WERI-Rb-1 (cell line): ENCODE measurements around the gene PAK1.

Experiments
- DNase-seq: peaks from one replicate; pipeline ENCODE4 v3.0.0-alpha.2; 2020
- H3K27ac ChIP-seq: fragments of 250-450 bp; sonication (Bioruptor Pico); 2 replicates; pipeline ENCODE4 v1.5.1; 2020; ENCODE audit warnings: mild to moderate bottlenecking, moderate library complexity
- H3K27me3 ChIP-seq: fragments of 250-450 bp; sonication (Bioruptor Pico); 2 replicates; pipeline ENCODE4 v1.5.1; 2021; ENCODE audit warnings: mild to moderate bottlenecking, low read depth, moderate library complexity; ENCODE audit not compliant: insufficient read depth, severe bottlenecking
- H3K36me3 ChIP-seq: fragments of 250-450 bp; sonication (Bioruptor Pico); 2 replicates; pipeline ENCODE4 v1.5.1; 2020; ENCODE audit warnings: mild to moderate bottlenecking, moderate library complexity
- H3K4me3 ChIP-seq: 2 replicates; pipeline ENCODE4 v1.5.1; 2011; ENCODE audit warnings: low read depth, mild to moderate bottlenecking, control low read depth, low read length
- H3K9me3 ChIP-seq: fragments of 250-450 bp; sonication (Bioruptor Pico); 2 replicates; pipeline ENCODE4 v1.5.1; 2021; ENCODE audit warnings: mild to moderate bottlenecking, moderate library complexity; ENCODE audit not compliant: severe bottlenecking
- TF ChIP-seq, protein P1 (sequence below): IDR thresholded peaks from 2 replicates; pipeline ENCODE4 v1.5.1; 2011; ENCODE audit warnings: low read depth, mild to moderate bottlenecking, control low read depth, inconsistent platforms, low read length

The PAK1 gene

GRCh38 chr11:77346906-77347603 is 126.8 kb downstream of the PAK1 start:
- H3K27ac ChIP-seq: no peak overlapping the region
- no peaks in the 10 kb centered on the region for H3K9me3 ChIP-seq
- H3K27me3 ChIP-seq: no peaks in the 10 kb centered on the region
- peaks cover 32% of the 10 kb centered on the region for H3K36me3 ChIP-seq
- no peak for DNase-seq
- TF ChIP-seq, protein P1, sequence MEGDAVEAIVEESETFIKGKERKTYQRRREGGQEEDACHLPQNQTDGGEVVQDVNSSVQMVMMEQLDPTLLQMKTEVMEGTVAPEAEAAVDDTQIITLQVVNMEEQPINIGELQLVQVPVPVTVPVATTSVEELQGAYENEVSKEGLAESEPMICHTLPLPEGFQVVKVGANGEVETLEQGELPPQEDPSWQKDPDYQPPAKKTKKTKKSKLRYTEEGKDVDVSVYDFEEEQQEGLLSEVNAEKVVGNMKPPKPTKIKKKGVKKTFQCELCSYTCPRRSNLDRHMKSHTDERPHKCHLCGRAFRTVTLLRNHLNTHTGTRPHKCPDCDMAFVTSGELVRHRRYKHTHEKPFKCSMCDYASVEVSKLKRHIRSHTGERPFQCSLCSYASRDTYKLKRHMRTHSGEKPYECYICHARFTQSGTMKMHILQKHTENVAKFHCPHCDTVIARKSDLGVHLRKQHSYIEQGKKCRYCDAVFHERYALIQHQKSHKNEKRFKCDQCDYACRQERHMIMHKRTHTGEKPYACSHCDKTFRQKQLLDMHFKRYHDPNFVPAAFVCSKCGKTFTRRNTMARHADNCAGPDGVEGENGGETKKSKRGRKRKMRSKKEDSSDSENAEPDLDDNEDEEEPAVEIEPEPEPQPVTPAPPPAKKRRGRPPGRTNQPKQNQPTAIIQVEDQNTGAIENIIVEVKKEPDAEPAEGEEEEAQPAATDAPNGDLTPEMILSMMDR: no peak
- no peak overlapping the region for H3K4me3 ChIP-seq

DNA sequence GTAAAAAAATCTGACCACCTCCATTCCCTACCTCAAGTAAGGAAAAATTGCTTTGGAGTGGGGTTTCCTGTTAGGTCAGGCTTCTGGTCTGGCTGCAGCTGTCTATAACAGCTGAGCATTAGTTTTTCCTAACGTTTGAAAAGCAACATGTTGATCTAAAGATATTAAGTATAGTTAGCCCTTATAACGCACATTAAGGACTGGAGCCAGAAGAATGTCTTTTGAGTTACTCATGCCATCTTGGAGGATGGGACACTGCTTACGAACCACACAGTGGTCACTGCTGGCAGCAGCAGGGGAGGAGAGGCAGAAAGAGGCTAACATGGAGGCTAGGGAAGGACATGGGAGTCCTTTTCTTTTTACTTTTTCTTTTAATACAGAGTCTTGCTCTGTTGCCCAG is 128.3 kb downstream of the PAK1 start:
- Histone ChIP-seq H3K4me3 (no peak overlapping the region), H3K9me3 (no peaks in the 10 kb centered on the region), H3K27me3 (no peaks in the 10 kb centered on the region), H3K36me3 (peaks cover 45% of the 10 kb centered on the region), H3K27ac (no peak overlapping the region)
- TF ChIP-seq, protein P1: no peak
- no peak for DNase-seq

GRCh38 chr11:77340501-77340900 is 133.4 kb downstream of the PAK1 start:
- Histone ChIP-seq H3K4me3 (no peak overlapping the region), H3K9me3 (no peaks in the 10 kb centered on the region), H3K27ac (no peak overlapping the region), H3K27me3 (no peaks in the 10 kb centered on the region), H3K36me3 (peaks cover 65% of the 10 kb centered on the region)
- TF ChIP-seq, protein P1: no peak
- no peak for DNase-seq

DNA sequence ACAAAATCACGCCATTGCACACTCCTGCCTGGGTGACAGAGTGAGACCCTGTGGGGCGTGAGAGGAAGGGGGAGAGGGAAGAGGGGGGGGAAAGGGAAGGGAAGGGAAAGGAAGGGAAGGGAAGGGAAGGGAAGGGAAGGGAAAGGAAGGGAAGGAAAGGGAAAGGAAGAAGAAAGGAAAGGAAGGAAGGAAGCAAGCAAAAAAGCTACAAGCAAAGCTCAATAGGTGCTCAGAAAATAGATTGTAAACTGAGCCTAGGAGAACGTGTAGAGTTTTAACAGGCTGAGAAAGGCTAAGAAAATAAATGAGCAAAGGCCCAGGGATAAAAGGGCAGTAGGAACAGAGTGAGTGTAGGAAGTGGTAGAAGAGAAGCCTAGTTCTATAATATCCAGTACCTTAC is 141.6 kb downstream of the PAK1 start:
- TF ChIP-seq, protein P1: no peak
- Histone ChIP-seq H3K36me3 (peaks cover 55% of the 10 kb centered on the region), H3K4me3 (no peak overlapping the region), H3K27ac (no peak overlapping the region), H3K27me3 (no peaks in the 10 kb centered on the region), H3K9me3 (no peaks in the 10 kb centered on the region)
- no peak for DNase-seq

DNA sequence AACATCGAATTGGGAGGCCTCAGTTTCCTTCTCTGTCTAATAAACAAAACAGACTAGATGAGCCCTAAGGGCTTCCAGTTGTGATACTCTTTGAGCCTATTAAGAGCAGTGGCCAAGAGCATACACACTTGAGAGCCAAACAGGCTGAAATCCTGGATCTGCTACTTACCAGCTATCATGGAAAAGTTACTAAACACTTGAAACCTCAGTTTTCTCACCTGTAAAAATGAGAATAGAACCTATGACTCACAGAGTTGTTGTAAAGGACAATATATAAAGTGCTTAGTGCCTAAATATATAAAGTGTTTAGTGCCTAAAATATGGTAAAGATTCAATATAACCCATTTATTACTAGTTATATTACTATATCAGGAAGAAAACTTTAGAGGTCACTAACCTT is 148.7 kb downstream of the PAK1 start:
- H3K27me3 ChIP-seq: no peaks in the 10 kb centered on the region
- H3K36me3 ChIP-seq: peaks cover 52% of the 10 kb centered on the region
- no peaks in the 10 kb centered on the region for H3K9me3 ChIP-seq
- TF ChIP-seq, protein P1: no peak
- no peak overlapping the region for H3K4me3 ChIP-seq
- no peak overlapping the region for H3K27ac ChIP-seq
- no peak for DNase-seq

- DNase-seq: no peak
- TF ChIP-seq, protein P1: no peak
Measured at GRCh38 chr11:77324508-77324907, 149.4 kb downstream of the PAK1 start.

More at GRCh38 chr11:77324508-77324907, 149.4 kb downstream of the PAK1 start:
- H3K27me3 ChIP-seq: no peaks in the 10 kb centered on the region
- no peak overlapping the region for H3K27ac ChIP-seq
- H3K9me3 ChIP-seq: no peaks in the 10 kb centered on the region
- no peak overlapping the region for H3K4me3 ChIP-seq
- H3K36me3 ChIP-seq: peaks cover 52% of the 10 kb centered on the region
